K562 (cell line): ENCODE results near the gene CAPN2. TPM values are rescaled to one million over a fixed set of nuclear protein-coding genes. Genes with fewer than 3 reads are reported as not detected.
A peak's percentile ranks its signal among the peaks of the same experiment; 100 is the strongest.

Source experiments
- ARHGAP35 ChIP-seq: fragments of 450-650 bp; IDR thresholded peaks from 2 replicates; pipeline ENCODE4 v1.6.1; 2018; ENCODE audit not compliant: partially characterized antibody
- ATF3 ChIP-seq, 2 experiments: fragments of 450-650 bp in 1 of 2; sonication (generic) in 1 of 2; formaldehyde crosslinking in 1 of 2; IDR thresholded peaks in 1 of 2; conservative IDR thresholded peaks in 1 of 2; 2 replicates each; pipeline versions ENCODE4 v1.6.1 to v1.8.1; 2016 to 2023; ENCODE audit warnings: mild to moderate bottlenecking in 2 of 2, moderate library complexity in 2 of 2, inconsistent platforms in 1 of 2, missing genetic modification reagents in 1 of 2
- ATF6 ChIP-seq: sonication (generic); formaldehyde crosslinking; IDR thresholded peaks from 2 replicates; pipeline ENCODE4 v1.4.0; 2020; ENCODE audit warnings: mild to moderate bottlenecking, missing genetic modification reagents
- CCAR2 ChIP-seq: fragments of 200-400 bp; formaldehyde crosslinking; IDR thresholded peaks from 2 replicates; pipeline ENCODE4 v1.6.1; 2017; ENCODE audit warnings: mild to moderate bottlenecking, low read depth, low read length
- ELF4 ChIP-seq: fragments of 450-650 bp; formaldehyde crosslinking; IDR thresholded peaks from 2 replicates; pipeline ENCODE4 v1.4.0; 2022; ENCODE audit warnings: missing genetic modification characterization
- GTF2E2 ChIP-seq: fragments of 200-800 bp; sonication (Bioruptor generic); IDR thresholded peaks from 2 replicates; pipeline ENCODE4 v1.6.1; 2016; ENCODE audit warnings: missing genetic modification characterization, missing compliant biosample characterization
- HMGN3 ChIP-seq: IDR thresholded peaks from 2 replicates; pipeline ENCODE4 v1.6.1; 2011; ENCODE audit warnings: borderline replicate concordance, low read depth, mild to moderate bottlenecking, mixed read lengths, low read length; ENCODE audit not compliant: insufficient read length; ENCODE audit errors: extremely low read depth
- MYC ChIP-seq, 2 experiments: fragments of 250-450 bp in 1 of 2; sonication (Bioruptor Pico) in 1 of 2; IDR thresholded peaks; 2 replicates each; pipeline versions ENCODE4 v1.5.1 to v1.6.1; 2012 to 2021; ENCODE audit warnings: low read depth in 2 of 2, borderline replicate concordance in 1 of 2, improper control_type of control experiment in 1 of 2, low read length in 1 of 2, mild to moderate bottlenecking in 1 of 2, moderate library complexity in 1 of 2
- NCOA4 ChIP-seq: fragments of 450-650 bp; IDR thresholded peaks from 2 replicates; pipeline ENCODE4 v1.6.1; 2018; ENCODE audit warnings: mild to moderate bottlenecking; ENCODE audit not compliant: partially characterized antibody
- NR3C1 ChIP-seq: sonication (generic); formaldehyde crosslinking; IDR thresholded peaks from 2 replicates; pipeline ENCODE4 v1.8.1; 2022; ENCODE audit warnings: missing genetic modification reagents
- NR4A1 ChIP-seq, 2 experiments: fragments of 250-450 bp in 1 of 2; fragments of 450-650 bp in 1 of 2; sonication (Bioruptor Pico) in 1 of 2; IDR thresholded peaks; 2 replicates each; pipeline versions ENCODE4 v1.4.0 to v1.6.1; 2016 to 2020; ENCODE audit warnings: mild to moderate bottlenecking in 2 of 2, missing compliant biosample characterization in 1 of 2, missing genetic modification characterization in 1 of 2, moderate library complexity in 1 of 2
- PATZ1 ChIP-seq: fragments of 250-450 bp; sonication (Bioruptor Pico); IDR thresholded peaks from 2 replicates; pipeline ENCODE4 v1.5.0; 2020; ENCODE audit warnings: mild to moderate bottlenecking, borderline replicate concordance
- PCBP1 ChIP-seq: fragments of 200-400 bp; formaldehyde crosslinking; IDR thresholded peaks from 2 replicates; pipeline ENCODE4 v1.6.1; 2018; ENCODE audit warnings: mild to moderate bottlenecking, low read depth, low read length; ENCODE audit not compliant: poor library complexity, severe bottlenecking
- PCBP2 ChIP-seq: fragments of 200-400 bp; formaldehyde crosslinking; IDR thresholded peaks from 2 replicates; pipeline ENCODE4 v1.6.1; 2018; ENCODE audit warnings: low read length, low read depth, mild to moderate bottlenecking, moderate library complexity; ENCODE audit not compliant: poor library complexity, severe bottlenecking
- SNAPC5 ChIP-seq: fragments of 250-450 bp; sonication (Bioruptor Pico); IDR thresholded peaks from 2 replicates; pipeline ENCODE4 v1.8.0; 2021; ENCODE audit warnings: moderate library complexity, mild to moderate bottlenecking, inconsistent platforms
- SP1 ChIP-seq: sonication (generic); formaldehyde crosslinking; IDR thresholded peaks from 2 replicates; pipeline ENCODE4 v1.8.1; 2022; ENCODE audit warnings: mild to moderate bottlenecking, missing genetic modification reagents
- SP2 ChIP-seq: IDR thresholded peaks from 2 replicates; pipeline ENCODE4 v1.6.1; 2011; ENCODE audit warnings: mild to moderate bottlenecking, low read depth, low read length, moderate library complexity; ENCODE audit not compliant: poor library complexity, severe bottlenecking; ENCODE audit errors: extremely low read depth
- SPI1 ChIP-seq: IDR thresholded peaks from 2 replicates; pipeline ENCODE4 v1.6.1; 2011; ENCODE audit warnings: low read depth, low read length, control low read depth, borderline replicate concordance
- SREBF1 ChIP-seq: fragments of 150-350 bp; IDR thresholded peaks from 2 replicates; pipeline ENCODE4 v1.6.1; 2014; ENCODE audit warnings: antibody characterized with exemption, low read depth, low read length, borderline replicate concordance
- ZFP36 ChIP-seq: fragments of 150-350 bp; IDR thresholded peaks from 2 replicates; pipeline ENCODE4 v1.6.1; 2018; ENCODE audit warnings: low read length, low read depth; ENCODE audit not compliant: partially characterized antibody
- ZNF436 ChIP-seq: fragments of 250-450, 450-650 bp; sonication (Bioruptor Pico); formaldehyde crosslinking; IDR thresholded peaks from 2 replicates; pipeline ENCODE4 v1.7.0; 2020; ENCODE audit warnings: mild to moderate bottlenecking
- polyA plus RNA-seq, 8 experiments: library from polyadenylated mRNA; depleted of rRNA in 4 of 8; stranded (reverse) in 5 of 8; unstranded in 3 of 8; fragments of >200 nt; fragmentation: Nextera tagmentation in 2 of 8; fragmentation: Illumina TruSeq in 1 of 8; extraction: Ambion mirVana in 2 of 8; extraction: Trizol in 1 of 8; gene quantifications; 2 replicates each; pipeline versions ENCODE4 v1.2.1 to v1.2.3, GENCODE V29; 2011 to 2014; ENCODE audit warnings: inconsistent platforms in 1 of 8, missing spikeins in 1 of 8
- total RNA-seq, 7 experiments: library from RNA; depleted of rRNA in 6 of 7; stranded (reverse); fragments of >200 nt in 6 of 7; fragmentation: Illumina TruSeq in 2 of 7; extraction: Trizol in 2 of 7; gene quantifications; 2 replicates each; pipeline versions ENCODE4 v1.2.1 to v1.2.3, GENCODE V29; 2011 to 2021; ENCODE audit warnings: low replicate concordance in 1 of 7

CAPN2 gene
- total and polyA plus RNA-seq, 9 of the 15 experiments (the other 6 are each of a cell fraction or from before 2014, with no cell fraction given) = 24.6 to 157 (median 101) TPM

- TF ChIP-seq SP1 (CRISPR knock-in tag) (no peak), NR4A1 (CRISPR knock-in tag; IDR thresholded peaks at IDR 0.05) (0 out of 2 replicates have a peak, but pooled peaks have one; percentile 80), NR4A1 (tag; IDR thresholded peaks at IDR 0.05) (no peak), SPI1 (no peak), ARHGAP35 (no peak), ZFP36 (no peak), SP2 (no peak), PCBP2 (no peak), PCBP1 (no peak), ATF3 (IDR thresholded peaks at IDR 0.05) (no peak), ATF3 (CRISPR knock-in tag; conservative IDR thresholded peaks at IDR 0.05) (no peak), NR3C1 (no peak), CCAR2 (no peak), ELF4 (no peak), SNAPC5 (CRISPR knock-in tag) (no peak), ZNF436 (no peak), PATZ1 (CRISPR knock-in tag) (no peak), SREBF1 (no peak), MYC (IDR thresholded peaks at IDR 0.05; ENCODE audit: low read depth, low read length) (peak; percentile 55; the same call in 1 of the 2 replicates), MYC (CRISPR knock-in tag; IDR thresholded peaks at IDR 0.05; ENCODE audit: borderline replicate concordance, low read depth) (no peak), ATF6 (CRISPR knock-in tag) (no peak; the same call in 1 of the 2 replicates), NCOA4 (no peak), GTF2E2 (peak; percentile 71), HMGN3 (peak; percentile 98)
Measured at GRCh38 chr1:223712194-223712849, at the start of gene CAPN2 (continued).
